HG03025 (cell line): ENCODE measurements around the gene DCTN3.
"Not testable (repeated sequence)": the region's sequence is repeated elsewhere in the genome, so short reads cannot be mapped to it uniquely, and the experiment has no call there.

Experiments
- ATAC-seq: cut with Tn5 transposase; IDR thresholded peaks from one replicate; pipeline ENCODE4 v1.9.1; 2021; ENCODE audit warnings: mild to moderate bottlenecking, moderate library complexity; ENCODE audit not compliant: unreplicated experiment, low FRiP score

The DCTN3 gene

DNA sequence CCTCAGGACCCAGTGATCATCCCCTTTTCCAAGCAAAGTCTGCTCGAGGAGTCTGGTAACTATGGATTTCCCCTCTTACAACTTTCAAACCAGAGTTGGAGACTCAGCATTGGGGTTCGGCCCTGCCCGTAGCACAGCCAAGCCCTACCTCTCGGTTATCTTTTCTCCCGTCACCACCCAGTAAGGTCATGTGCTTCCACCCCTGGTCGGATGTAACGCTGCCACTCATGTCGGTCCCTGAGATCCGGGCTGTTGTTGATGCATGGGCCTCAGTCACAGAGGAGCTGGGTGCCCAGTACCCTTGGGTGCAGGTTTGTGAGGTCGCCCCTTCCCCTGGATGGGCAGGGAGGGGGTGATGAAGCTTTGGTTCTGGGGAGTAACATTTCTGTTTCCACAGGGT is 27.4 kb upstream of the DCTN3 start:
- no peak for ATAC-seq

DNA sequence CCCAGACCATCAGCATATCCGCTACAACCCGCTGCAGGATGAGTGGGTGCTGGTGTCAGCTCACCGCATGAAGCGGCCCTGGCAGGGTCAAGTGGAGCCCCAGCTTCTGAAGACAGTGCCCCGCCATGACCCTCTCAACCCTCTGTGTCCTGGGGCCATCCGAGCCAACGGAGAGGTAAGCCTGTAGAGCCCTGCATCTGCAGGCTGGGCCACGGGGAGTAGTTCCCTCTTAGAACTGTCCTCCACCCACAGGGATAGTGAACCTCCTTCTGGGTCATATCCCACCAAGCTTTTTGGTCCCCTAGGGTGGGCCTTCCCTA is 26.7 kb upstream of the DCTN3 start:
- no peak for ATAC-seq

DNA sequence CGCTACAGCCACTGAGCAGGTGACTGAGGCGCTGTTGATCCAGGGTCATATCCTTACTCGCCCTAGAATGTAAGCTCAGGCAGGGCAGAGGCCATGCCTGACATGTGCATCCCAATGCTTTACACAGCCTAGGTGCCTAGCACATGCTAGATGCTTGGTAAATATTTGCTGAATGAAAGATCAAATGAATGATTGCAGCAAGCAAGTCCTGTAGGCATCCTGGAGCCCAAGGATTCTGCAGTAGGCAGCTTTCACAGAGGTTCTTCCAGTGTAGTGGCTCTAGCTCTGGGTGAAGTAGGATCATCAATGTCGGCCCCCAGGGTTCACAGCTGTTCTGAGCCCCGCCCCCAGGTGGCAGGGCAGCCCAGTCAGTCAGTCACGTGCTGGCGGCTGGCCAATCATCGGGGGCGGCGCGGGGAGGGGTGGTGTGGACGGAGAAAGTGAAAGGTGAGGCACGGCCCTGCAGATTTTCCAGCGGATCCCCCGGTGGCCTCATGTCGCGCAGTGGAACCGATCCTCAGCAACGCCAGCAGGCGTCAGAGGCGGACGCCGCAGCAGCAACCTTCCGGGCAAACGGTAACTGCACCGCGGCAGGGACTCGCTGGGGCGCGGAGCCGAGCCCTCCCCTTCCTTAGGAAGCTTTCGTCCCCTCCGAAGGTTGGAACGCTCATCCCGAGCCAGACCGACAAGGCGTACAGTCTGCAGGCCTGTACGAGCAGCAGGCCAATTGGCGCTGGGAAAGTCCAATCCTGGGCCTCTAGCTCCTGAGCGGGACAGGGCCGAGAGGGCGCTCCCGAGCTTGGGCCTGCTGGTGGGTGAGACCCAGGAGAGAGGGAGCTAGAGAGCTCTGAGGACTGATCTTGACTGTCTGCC is 26.2 kb upstream of the DCTN3 start, which contains the start of gene GALT:
GALT (plus strand) TSS at position 465 of the 873 bp plus-strand sequence; CDS start at position 495, 30 bp downstream.
- peak; percentile 81 for ATAC-seq

DNA sequence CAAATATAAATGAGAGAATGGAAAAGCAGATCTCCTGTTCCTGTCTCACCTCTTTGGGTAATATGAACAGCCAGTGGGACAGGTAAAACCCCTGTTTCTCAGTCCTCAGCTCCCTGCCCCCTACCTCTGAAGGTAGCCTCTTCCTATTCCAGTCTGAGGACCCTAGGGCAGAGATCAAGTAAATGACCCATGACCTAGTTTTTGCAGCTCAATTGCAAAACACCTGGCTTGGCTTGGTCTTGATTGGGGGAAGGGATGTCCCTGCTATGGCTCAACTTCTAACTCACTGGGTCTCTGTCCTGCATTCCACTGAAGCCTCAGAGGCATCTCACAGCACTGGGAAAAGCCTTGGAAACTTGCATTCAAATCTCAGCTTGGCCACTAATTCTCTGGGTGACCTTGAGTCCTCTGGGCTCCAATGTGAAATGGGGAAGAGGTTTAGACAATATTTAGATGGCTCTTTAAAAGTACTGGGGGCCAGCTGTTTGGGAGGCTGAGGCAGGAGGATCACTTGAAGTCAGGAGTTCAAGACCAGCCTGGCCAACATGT is 24.5 kb upstream of the DCTN3 start:
- no peak for ATAC-seq

- no peak for ATAC-seq
Observed at GRCh38 chr9:34642679-34643078, 22.4 kb upstream of the DCTN3 start.

DNA sequence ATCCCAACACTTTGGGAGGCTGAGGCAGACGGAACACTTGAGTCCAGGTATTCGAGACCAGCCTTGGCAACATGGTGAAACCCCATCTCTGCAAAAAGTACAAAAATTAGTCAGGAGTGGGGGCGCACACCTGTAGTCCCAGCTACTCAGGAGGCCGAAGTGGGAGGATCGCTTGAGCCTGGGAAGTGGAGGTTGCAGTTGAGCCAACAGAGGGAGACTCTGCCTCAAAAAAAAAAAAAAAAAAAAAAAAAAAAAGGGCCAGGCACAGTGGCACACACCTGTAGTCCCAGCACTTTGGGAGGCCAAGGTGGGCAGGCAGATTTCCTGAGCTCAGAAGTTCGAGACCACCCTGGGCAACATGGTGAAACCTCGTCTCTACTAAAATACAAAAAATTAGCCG is 19.0 kb upstream of the DCTN3 start:
- ATAC-seq: not testable (repeated sequence)

- ATAC-seq: no peak
Observed at GRCh38 chr9:34638138-34638445, 17.8 kb upstream of the DCTN3 start.

- ATAC-seq: peak; percentile 81
Observed at GRCh38 chr9:34637356-34638137, 17.3 kb upstream of the DCTN3 start, which contains the start of gene SIGMAR1. TSS of gene SIGMAR1 (minus strand) at chr9:34637787. CDS start at chr9:34637697, 90 bp downstream.

DNA sequence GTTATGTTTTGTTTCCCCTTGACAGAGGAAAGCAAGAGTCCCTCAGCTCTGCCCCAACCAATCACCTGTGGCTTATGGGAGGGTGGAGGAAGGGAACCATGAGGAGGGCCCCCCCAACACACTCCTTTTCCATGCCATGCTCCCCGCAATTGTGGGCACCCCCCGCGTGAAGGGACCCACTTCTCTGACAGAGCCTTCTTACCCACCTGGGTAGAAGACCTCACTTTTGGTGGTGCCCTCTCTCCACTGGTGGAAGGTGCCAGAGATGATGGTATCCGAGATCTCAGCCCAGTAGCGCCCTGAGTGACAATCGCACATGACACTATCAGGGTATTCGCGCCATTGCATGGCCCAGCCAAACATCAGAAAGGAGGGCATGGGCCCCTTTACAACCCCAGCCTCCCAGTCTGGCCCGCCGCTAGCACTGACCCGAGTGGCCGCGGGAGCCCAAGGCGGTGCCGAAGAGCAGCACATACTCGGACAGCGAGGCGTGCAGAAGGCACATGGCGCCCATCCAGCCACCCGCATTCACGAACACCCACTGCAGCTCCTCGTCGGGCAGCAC is 16.6 kb upstream of the DCTN3 start:
- peak; percentile 23 for ATAC-seq

DNA sequence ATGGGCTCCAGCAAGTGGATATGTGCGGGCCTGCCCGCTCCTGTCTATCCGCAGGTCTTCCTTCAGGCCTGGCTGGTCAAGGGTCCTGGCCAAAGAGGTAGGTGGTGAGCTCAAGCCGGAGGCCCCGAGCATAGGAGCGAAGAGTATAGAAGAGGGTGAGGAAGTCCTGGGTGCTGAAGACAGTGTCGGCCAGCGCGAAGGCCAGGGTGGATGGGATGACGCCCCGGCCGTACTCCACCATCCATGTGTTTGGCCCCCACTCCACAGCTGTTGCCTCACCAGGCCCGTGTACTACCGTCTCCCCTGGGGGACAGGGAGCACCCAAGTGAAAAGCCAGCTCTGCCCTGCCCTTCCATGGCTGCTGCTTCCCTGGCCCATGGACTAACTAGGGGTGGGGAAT is 15.3 kb upstream of the DCTN3 start:
- ATAC-seq: no peak

- no peak for ATAC-seq
Observed at GRCh38 chr9:34634551-34635248, 14.4 kb upstream of the DCTN3 start.

DNA sequence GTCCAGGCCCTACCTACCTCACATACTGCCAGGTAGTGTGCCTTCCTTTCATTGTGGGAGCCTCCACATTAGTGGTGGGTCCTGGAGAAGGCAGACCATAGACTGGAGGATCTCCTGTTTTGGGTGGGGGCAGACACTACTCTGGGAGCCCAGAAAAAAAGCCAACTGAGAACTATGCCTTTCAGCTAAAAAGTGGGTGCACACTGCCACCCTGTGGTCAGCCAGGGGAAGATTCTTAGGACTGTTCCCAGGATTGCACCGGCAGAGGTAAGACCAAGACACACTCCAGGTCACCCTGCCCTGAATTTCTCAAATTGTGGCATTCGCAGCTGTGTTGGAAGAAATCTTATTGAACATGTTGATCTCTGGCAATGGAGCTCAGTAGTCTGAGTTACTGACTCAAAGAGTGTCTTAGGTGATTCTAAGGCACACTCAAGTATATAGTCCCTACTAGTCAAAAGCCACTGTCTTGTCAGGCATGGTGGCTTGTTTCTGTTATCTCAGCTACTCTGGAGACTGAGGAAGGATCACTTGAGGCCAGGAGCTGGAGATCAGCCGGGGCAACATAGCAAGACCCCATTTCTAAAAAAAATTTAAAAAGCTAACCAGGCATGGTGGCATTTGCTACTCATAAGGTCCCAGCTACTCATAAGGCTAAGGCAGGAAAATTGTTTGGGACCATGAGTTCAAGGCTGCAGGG is 13.7 kb upstream of the DCTN3 start:
- ATAC-seq: no peak

DNA sequence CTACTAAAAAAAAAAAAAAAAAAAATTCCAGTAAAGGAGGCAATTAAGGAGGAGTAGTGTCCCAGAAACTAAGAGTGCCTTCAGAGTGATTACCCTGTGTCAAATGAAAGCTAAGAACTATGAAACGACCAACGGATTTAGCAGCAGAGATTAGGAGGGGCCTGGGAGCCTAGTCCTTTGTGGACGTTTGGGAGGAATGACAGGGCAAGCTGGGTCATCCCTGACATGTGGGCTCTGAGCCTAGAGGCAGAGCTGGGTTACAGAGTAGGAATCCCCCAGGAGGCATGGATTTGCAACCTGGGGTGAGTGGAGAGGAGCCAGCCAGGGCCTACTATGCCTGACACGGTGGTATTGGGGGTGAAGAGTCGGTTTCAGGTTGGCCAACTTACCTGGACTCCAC is 12.9 kb upstream of the DCTN3 start:
- no peak for ATAC-seq

DNA sequence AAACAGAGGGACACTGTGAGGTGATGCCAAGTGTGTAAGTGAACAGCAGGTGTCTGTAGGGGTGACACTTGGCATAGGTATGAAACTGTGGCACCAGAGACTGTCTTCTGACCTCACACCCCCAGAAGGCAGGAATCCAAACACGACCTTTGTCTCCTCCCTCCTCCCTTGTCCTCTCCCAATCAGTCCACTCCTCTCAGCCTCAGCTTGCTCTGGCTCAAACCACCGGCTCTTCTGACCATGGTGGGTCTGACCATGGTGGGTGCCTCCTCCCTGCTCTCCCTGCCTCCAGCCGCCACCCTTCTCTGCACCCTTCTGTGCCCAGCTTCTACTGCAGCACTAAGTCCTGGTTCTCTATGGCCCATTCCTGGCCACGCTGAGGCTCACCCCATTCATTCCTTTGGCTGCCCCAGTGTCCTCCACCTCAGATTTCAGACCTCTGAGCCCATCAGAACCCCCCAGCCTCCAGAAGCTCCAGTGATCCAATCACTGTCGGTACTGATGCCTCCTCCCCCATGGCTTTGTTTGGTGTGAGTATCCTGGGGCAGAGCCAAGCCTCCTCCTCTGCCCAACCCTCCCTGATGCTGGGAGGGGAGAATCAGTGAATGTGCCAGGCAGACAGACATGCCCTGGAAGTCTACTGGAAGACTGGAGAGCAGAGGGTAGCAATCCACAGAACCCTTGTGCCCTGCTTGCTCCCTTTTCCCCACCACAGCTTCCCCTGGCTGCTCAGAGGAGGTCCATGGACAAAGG is 10.3 kb upstream of the DCTN3 start:
- no peak for ATAC-seq

- ATAC-seq: no peak
Observed at GRCh38 chr9:34629491-34629808, 9.2 kb upstream of the DCTN3 start.

DNA sequence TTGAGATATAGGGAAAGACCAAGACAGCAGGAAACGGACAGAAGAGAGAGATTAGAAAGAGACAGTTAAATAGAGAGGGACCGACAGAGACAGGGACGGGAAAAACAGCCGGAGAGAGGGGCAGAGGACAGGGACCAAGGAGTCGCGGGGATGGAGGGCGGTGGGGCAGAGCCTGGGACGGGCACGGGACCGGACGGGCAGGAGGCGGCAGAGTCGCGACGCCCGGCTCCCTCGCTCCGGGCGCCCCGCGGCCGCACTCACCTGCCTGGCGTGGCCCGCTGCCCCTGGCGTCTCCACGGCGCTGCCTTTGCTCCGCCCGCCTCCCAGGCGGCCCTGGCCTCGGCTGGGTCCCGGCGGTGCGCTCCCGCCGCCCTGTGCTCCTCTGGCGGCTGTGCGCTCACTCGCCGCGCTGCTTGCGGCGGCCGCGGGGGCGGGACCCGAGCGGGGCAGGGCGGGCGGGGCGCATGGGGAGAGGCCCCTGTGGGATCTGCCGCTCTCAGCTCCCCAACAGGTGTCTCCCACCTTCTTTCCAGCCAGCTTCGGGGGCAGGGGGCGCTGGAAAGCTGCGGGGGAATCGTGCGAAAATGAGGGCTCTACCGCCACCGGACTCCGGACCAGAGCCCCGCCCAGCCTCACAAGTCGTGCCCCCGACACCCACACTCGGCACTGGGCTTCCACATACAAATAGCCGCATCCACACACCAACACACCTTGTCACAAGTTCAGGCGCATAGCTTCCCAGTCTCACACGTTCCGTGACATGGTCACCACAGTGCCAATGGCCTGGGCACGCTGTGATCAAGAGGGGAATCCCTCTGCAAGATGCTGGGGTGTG is 8.6 kb upstream of the DCTN3 start, which contains the start of gene ARID3C:
ARID3C (minus strand) TSS at position 411 of the 835 bp plus-strand sequence. CDS start 1,052 bp downstream, outside the sequence.
- no peak for ATAC-seq

- ATAC-seq: no peak
Observed at GRCh38 chr9:34627716-34628655, 7.7 kb upstream of the DCTN3 start.

GRCh38 chr9:34625186-34625486 is 4.8 kb upstream of the DCTN3 start:
- ATAC-seq: no peak
